ENCODE measurements around the gene CGB7.
"Not testable (repeated sequence)": the region's sequence is repeated elsewhere in the genome, so short reads cannot be mapped to it uniquely, and the experiment has no call there.

CGB7 gene

GRCh38 chr19:49039736-49040135 is 17.8 kb downstream of the CGB7 start:
- DNase-seq, result not testable (repeated sequence)

DNA sequence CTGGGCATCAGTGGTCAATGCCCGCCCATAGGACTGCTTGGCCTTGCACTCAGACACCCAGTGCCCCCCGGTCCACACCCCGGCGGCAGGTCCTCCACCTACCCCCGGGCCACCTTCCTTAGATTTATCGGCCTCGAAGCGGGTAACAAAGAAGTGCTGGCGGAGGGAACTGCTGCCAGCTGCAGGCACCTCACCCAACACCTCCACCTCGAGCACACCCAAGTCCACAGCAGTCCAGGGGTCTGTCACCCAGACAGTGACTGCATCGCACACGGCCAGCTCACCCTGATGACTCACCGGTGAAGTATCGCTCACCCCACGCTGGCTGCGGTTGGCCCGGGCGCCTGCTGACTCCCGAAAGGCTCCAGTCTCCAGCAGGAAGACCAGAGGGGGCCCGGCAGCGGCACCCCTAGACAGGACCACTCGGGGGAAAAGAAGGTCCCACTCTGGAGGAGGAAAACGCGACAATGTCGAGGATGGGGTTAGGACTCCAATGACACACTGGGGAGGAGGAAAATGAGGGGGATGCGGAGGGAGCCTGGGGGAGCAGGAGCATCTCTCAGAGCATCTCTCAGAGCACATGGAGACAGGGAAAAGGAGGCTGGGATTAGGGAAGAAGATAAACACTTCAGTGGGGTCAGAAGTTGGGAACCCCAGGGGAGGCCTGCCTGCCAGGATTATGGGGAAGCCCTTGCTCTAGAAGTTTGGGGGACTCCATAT is 18.8 kb downstream of the CGB7 start:
- DNase-seq, result not testable (repeated sequence)

DNA sequence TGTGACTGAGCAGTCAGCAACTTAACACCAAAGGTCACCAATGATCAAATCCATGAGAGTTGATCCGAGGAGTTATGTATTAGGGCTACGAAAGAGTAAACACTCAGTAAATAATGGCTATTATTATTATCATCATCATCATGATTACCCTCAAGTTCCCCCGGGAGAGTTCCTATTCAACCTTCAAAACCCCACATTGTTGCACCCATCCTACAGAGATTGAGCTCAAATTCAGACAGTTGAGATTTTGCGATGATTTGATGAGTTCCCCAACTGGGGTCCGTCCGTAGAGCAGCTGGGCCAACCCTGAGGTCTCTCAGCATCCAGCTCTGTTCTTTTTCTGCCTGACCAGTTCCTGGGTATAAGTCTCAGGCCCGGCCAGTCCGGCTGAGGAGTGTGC is 19.4 kb downstream of the CGB7 start:
- not testable (repeated sequence) for DNase-seq

- DNase-seq, result peak; percentile 96
Measured at GRCh38 chr19:49036815-49037214, 20.7 kb downstream of the CGB7 start, which contains the start of gene CGB1. TSS of gene CGB1 (minus strand) at chr19:49036895. CDS start at chr19:49036711, 184 bp downstream.

- DNase-seq, result peak; percentile 95
Measured at GRCh38 chr19:49031642-49032301, 25.8 kb downstream of the CGB7 start, which contains the start of gene CGB2. TSS of gene CGB2 (plus strand) at chr19:49031890. CDS start at chr19:49032096, 206 bp downstream.

GRCh38 chr19:49030323-49030722 is 27.2 kb downstream of the CGB7 start:
- not testable (repeated sequence) for DNase-seq

DNA sequence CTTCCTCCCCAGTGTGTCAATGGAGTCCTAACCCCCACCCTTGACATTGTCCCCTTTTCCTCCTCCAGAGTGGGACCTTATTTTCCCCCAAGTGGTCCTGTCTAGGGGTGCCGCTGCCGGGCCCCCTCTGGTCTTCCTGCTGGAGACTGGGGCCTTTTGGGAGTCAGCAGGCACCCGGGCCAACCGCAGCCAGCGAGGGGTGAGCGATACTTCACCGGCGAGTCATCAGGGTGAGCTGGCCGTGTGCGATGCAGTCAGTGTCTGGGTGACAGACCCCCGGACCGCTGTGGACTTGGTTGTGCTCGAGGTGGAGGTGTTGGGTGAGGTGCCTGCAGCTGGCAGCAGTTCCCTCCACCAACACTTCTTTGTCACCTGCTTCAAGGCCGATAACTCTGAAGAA is 27.8 kb downstream of the CGB7 start:
- not testable (repeated sequence) for DNase-seq

DNA sequence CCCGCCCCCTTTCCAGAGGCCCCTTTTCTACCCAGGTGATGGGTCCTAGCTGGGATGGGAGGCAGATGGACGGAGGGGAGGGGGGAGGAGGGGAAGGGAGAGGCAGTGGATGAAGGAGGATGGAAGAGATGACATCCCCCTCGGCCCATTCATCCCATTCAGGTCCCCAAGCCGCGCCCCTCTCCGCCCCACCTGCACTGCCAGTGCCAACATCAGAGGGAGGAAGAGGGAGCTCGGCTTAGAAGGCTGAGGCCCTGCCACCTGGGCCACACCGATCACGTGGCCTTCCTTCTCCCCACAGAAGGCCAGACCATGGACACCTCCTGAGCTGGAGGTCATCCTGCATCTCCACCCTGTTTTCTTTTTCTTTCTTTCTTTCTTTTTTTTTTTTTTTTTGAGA is 28.9 kb downstream of the CGB7 start:
- not testable (repeated sequence) for DNase-seq

- DNase-seq, result not testable (repeated sequence)
Measured at GRCh38 chr19:49025599-49025998, 31.9 kb downstream of the CGB7 start.

DNA sequence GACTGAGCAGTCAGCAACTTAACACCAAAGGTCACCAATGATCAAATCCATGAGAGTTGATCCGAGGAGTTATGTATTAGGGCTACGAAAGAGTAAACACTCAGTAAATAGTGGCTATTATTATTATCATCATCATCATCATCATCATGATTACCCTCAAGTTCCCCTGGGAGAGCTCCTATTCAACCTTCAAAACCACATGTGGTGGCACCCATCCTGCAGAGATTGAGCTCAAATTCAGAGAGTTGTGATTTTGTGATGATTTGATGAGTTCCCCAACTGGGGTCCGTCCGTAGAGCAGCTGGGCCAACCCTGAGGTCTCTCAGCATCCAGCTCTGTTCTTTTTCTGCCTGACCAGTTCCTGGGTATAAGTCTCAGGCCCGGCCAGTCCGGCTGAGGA is 32.5 kb downstream of the CGB7 start:
- not testable (repeated sequence) for DNase-seq

- DNase-seq, result not testable (repeated sequence)
Measured at GRCh38 chr19:49024233-49024632, 33.3 kb downstream of the CGB7 start, which contains the start of gene CGB3. TSS of gene CGB3 (minus strand) at chr19:49024333. CDS start at chr19:49023971, 362 bp downstream.

GRCh38 chr19:49022116-49022515 is 35.4 kb downstream of the CGB7 start:
- no peak for DNase-seq

DNA sequence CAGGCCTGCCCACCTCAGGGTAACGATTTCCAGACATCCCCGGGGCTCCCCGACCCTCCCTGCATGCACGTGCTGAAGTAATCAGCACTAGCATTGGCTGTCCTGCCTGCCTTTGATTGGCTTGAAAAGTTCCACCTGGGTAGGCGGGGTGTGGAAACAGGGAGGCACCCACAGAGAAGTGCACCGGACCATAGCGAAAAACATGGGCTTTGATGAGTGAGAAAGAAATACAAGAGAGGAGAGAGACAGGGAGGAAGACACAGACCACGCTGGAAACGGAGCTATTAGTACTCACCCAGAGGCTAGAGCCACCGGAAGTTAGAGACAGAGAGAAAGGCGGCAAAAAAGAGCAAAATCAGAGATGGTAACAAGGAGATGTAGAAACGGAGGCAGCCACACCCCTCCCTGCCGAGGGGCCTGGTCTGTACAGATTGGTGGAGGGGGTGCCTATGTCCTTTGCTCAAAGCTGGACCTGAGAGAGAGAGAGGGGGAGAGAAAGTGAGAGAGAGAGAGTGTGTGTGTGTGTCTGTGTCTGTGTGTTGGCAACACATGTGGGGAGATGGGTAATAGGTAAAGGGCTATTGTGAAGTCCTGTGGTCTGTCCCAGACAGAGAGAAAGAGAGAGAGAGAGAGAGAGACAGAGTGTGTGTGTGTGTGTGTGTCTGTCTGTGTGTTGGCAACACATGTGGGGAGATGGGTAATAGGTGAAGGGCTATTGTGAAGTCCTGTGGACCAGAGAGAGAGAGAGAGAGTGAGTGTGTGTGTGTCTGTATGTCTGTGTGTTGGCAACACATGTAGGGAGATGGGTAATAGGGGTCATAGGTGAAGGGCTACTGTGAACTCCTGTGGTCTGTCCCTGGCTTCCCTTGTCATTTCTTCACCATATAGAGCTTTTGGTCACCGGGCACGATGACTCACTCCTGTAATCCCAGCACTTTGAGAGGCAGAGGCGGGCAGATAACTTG is 36.3 kb downstream of the CGB7 start:
- no peak for DNase-seq

GRCh38 chr19:49020342-49020741 is 37.2 kb downstream of the CGB7 start:
- DNase-seq, result no peak

DNA sequence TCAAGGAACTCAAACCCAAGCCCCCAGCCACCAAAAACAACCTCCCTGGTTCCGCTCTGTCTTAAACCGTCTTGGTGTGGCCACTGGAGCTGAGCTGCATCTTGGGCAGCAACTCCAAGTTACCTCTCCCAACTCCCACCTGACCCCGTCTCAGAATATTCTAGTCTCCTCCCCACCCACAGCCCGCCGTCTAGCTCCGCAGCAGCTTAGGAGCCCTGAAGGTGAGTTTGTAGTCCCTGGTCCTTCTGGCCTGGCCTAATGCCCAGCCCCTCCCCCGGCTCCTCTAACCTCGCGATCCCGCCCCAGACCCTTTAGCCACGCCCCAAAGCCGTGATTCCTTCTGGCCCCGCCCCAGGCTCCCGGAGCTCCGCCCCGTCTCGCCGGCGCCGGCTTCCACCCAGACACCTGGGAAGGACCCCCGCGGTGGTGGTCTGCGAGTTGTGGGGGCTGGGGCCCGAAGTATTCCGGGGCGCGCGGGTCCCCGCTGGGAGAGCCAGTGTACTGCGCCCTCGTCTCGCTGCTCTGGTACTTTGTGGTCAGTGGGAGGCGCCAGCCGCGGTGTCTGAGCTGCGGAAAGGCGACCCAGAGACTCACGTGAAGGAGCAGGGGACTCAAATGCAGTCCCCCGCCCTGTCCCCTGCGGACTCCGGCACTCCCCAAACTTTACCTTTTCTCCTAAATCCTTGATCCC is 38.2 kb downstream of the CGB7 start:
- peak; percentile 35 for DNase-seq

- DNase-seq, result not testable (repeated sequence)
Measured at GRCh38 chr19:49018388-49019241, 38.9 kb downstream of the CGB7 start.

DNA sequence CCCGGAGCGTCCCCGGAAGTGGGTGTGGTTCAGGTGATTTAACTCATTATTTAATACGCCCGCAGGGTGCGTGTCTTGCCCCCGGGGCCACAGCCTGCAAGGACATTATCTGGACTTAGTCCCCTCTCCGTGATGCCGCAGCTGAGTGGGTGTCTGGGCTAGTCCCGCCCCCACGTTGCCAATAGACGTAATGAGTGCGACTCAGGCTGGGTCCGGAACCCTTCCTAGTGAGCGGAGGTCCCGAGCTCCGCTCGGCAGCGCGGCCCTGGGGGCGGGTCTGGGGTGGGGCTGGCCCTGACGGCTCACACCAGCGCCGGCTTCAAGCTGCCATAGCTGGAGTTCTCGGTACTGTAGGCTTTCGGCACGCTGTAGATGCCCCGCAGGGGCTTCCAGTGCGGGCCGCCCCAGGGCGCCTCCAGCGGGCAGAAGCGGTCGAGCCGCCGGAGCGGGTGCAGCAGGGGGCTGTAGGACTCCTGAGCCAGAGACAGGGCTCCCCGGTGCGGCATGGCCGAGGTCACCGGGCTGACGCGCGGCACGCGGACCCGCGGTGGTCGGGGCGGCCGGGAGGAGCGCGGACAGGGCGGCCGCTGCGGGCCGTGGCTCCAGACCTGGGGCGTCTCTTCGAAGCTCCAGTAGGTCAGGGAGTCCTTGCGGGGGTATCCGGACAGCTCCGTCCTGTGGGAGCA is 39.7 kb downstream of the CGB7 start:
- peak; percentile 46 for DNase-seq

DNA sequence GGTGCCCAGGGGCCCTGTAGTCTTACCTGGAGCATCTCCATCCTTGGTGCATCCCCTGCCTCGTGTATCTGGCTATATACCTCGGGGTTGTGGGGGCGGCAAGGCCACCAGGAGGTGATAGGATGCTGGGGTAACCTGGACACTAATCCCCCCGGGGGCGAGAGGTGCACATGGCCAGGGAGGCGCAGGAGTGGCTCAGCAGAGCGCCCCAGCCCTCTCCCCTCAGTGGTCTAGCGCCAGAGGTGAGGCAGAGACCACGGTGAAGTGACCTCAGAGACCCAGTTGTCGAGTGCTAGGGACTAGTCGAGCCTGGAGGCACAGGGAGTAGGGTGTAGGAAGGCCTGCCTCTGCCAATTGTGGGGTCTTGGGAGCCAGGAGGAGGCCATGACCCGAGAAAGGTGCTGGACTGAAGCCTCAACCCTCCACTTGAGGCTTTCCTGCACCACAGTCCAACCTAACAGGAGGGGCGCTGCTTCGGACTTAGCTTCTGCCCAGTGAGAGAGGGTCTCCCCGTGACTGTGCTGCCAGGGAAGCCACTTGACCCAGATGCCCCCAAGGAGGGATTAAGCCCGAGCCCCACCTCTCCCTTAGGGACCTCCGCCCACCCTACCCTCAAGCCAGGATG is 40.4 kb downstream of the CGB7 start, which contains the start of gene LHB:
Gene LHB (minus strand): TSS at position 51 of the 625 bp plus-strand sequence. CDS start 10 bp downstream, at position 41.
- no peak for DNase-seq

GRCh38 chr19:49016067-49016839 is 41.3 kb downstream of the CGB7 start:
- DNase-seq, result no peak

All from NCI-H1694 (cell line).